C1 segment of cervical spinal cord (tissue), 14 donors: ENCODE data around the gene INPP5B.
A peak's percentile ranks its signal among the peaks of the same experiment; 100 is the strongest.
"Not testable (repeated sequence)": the region's sequence is repeated elsewhere in the genome, so short reads cannot be mapped to it uniquely, and the experiment has no call there.

Source experiments
- DNase-seq, 14 donors: peaks; one replicate each; lab custom pipeline; 2025; lab: John Stamatoyannopoulos, UW

INPP5B gene

GRCh38 chr1:37946703-37947360 is at the start of gene INPP5B:
TSS of gene INPP5B (minus strand) at chr1:37947053. CDS start at chr1:37946308, 745 bp downstream.
- DNase-seq = peak; percentile 32 to 95 (median 86)

- DNase-seq = peak in 2 of 14 donors; percentile 23 to 45
These were observed 49.0 kb upstream of the INPP5B start for GRCh38 chr1:37995751-37996345.

GRCh38 chr1:37994886-37995566 is 48.2 kb upstream of the INPP5B start:
- no peak for DNase-seq

GRCh38 chr1:37989361-37989930 is 42.6 kb upstream of the INPP5B start:
- DNase-seq = peak in 4 of 14 donors; percentile 49 to 74 (median 52)

- DNase-seq = no peak
These were observed 40.8 kb upstream of the INPP5B start for GRCh38 chr1:37987679-37988078.

- no peak for DNase-seq
These were observed 36.7 kb upstream of the INPP5B start for GRCh38 chr1:37983546-37983945.

GRCh38 chr1:37978541-37978940 is 31.7 kb upstream of the INPP5B start:
- no peak for DNase-seq

GRCh38 chr1:37975083-37975482 is 28.2 kb upstream of the INPP5B start:
- DNase-seq = peak in 1 of 14 donors; percentile 9

GRCh38 chr1:37974567-37974966 is 27.7 kb upstream of the INPP5B start:
- no peak for DNase-seq

- not testable (repeated sequence) for DNase-seq
These were observed 26.8 kb upstream of the INPP5B start for GRCh38 chr1:37973684-37974083.

GRCh38 chr1:37965301-37965700 is 18.4 kb upstream of the INPP5B start:
- DNase-seq = no peak

- not testable (repeated sequence) for DNase-seq
These were observed 17.3 kb upstream of the INPP5B start for GRCh38 chr1:37964106-37964505.

GRCh38 chr1:37958690-37959089 is 11.8 kb upstream of the INPP5B start:
- DNase-seq = no peak

- no peak for DNase-seq
These were observed 8.8 kb upstream of the INPP5B start for GRCh38 chr1:37955685-37956084.

GRCh38 chr1:37954316-37954971 is 7.6 kb upstream of the INPP5B start:
- no peak for DNase-seq

- no peak for DNase-seq
These were observed 5.9 kb upstream of the INPP5B start for GRCh38 chr1:37952738-37953137.

- no peak for DNase-seq
These were observed 5.2 kb upstream of the INPP5B start for GRCh38 chr1:37951783-37952624.

- DNase-seq = no peak
These were observed 4.4 kb upstream of the INPP5B start for GRCh38 chr1:37951041-37951782.

GRCh38 chr1:37949524-37950152 is 2.8 kb upstream of the INPP5B start:
- DNase-seq = peak in 1 of 14 donors; percentile 82

GRCh38 chr1:37948841-37949240 is 2.0 kb upstream of the INPP5B start:
- DNase-seq = no peak
